ENCODE results near the gene CNGB1.
A peak's percentile ranks its signal among the peaks of the same experiment; 100 is the strongest.
"Not testable (repeated sequence)": the region's sequence is repeated elsewhere in the genome, so short reads cannot be mapped to it uniquely, and the experiment has no call there.

CNGB1 gene

DNA sequence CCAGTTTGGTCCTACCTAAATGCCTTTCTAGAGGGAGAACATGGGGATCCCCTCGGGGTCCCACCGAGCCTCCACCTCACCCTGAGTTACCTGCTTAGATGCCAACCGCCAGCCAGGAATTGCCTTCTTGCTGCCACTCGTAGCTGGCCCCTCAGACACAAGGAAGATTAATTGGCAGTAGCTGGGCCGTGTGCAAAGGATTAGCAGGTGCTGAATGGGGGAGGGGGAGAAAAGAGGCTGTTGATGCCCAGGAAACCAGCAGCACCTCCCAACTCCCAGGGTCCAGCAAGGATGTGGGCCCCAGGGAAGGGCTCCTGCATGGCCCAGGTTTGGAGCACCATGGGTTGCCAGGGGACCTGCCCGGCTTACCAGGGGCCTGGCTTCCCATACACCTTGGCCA, at the start of gene CNGB1:
TSS of gene CNGB1 (minus strand) at position 159 of the 400 bp plus-strand sequence. CDS start 3,842 bp downstream, outside the sequence.
- no peak for DNase-seq (ENCODE audit: low read depth in 2 of 2)

DNA sequence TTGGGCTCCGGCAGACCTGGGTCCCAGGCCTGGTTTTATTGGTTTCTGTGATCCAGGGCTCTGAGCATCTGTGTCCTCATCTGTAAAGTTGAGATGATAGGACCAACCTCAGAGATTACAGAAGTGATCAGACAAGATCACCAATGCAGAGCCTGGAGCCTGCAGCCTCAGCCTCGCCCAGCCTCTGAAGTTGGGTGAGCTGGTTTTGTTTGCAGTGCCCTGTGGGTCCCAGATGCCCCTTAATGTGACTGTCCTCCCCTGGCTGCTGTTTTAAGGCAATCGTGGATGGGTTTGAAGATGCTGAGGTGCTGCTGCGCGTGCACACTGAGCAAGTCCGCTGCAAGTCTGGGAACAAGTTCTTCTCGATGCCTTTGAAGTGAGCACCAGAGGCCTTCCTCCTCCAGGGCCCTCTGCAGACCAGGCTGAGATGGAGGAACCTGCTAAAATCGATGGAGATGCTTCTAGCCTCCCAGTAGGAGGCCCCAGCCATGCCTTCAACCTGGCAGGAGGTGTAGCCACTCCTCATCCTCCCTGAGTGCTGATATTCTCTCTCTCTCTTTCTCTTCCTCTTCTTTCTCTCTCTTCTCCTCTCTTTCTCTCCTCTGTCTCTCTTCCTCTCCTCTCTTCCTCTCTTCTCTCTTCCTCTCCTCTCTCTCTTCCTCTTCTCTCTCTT, 49.1 kb upstream of the CNGB1 start:
- DNase-seq (ENCODE audit: low read depth in 2 of 2): no peak

DNA sequence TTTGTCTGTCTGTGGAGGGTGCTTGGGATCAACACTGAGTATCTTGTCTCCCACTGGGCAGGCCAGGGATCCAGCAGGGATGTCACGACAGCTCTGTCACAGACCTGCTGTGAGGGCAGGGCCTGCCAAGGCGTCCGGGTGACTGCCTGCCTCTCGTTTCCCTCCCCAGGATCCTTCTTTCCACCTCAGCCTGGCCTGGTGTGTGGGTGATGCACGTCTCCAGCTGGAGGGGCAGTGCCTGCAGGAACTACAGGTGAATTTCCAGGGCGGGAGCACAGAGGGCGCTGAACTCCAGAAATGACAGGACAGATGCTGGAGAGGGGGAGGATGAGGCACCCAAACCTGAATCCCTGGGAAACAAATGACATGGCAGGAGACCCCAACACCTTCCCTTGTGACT, 47.9 kb upstream of the CNGB1 start:
- DNase-seq (ENCODE audit: low read depth in 2 of 2): no peak

- DNase-seq (ENCODE audit: low read depth in 2 of 2): no peak
These were observed 46.0 kb upstream of the CNGB1 start for GRCh38 chr16:58016840-58017446.

- no peak for DNase-seq (ENCODE audit: low read depth in 2 of 2)
These were observed 42.5 kb upstream of the CNGB1 start for GRCh38 chr16:58013201-58013956.

DNA sequence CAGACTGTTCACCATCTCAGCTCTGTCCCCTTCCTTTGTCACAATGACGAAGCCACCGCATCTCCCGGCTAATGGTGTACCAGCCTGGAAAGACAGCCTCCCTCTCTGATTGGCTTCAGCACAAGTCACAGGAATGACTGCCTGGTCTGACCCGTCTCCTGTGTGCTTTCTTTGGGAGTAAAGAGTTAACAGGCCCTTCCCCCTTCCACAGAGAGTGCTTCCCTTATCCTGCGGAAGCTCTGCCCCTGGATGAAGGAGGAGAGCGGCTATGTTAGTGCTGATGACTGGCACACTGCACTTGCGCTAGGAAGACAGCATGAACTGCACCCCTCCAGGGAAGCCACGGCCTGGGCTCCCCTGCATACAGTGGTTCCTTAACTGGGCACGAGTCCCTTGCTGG, 41.6 kb upstream of the CNGB1 start:
- no peak for DNase-seq (ENCODE audit: low read depth in 2 of 2)

- no peak for DNase-seq (ENCODE audit: low read depth in 2 of 2)
These were observed 40.7 kb upstream of the CNGB1 start for GRCh38 chr16:58011652-58012051.

GRCh38 chr16:58010886-58011285, 40.0 kb upstream of the CNGB1 start:
- DNase-seq (ENCODE audit: low read depth in 2 of 2): no peak

GRCh38 chr16:58009856-58010416, 39.0 kb upstream of the CNGB1 start:
- DNase-seq (ENCODE audit: low read depth in 2 of 2): no peak

DNA sequence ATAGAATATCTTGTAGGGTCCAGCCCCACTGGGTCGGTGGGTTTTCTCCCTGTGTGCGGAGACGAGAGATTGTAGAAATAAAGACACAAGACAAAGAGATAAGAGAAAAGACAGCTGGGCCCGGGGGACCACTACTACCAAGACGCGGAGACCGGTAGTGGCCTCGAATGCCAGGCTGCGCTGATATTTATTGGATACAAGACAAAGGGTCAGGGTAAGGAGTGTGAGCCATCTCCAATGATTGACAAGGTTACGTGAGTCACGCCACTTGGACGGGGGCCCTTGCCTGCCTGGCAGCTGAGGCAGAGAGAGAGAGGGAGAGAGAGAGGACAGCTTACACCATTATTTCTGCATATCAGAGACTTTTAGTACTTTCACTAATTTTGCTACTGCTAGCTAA, 33.8 kb upstream of the CNGB1 start:
- DNase-seq (ENCODE audit: low read depth in 2 of 2): not testable (repeated sequence)

GRCh38 chr16:58002936-58003335, 32.0 kb upstream of the CNGB1 start:
- no peak for DNase-seq (ENCODE audit: low read depth in 2 of 2)

DNA sequence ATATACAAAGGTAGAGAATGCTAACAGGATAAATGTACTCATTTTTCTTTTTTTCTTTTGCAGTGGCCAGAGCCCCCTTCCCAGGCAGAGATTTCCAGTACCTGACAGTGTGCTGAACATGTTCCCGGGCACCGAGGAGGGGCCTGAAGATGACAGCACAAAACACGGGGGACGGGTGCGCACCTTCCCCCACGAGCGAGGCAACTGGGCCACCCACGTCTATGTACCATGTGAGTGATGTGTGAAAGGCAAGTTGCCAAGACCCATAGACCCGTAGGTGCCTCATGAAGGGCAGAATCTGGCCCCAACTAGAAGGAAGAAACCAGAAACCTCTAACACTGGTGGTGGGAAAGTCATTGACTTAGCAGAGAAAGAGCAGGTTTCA, 31.5 kb upstream of the CNGB1 start:
- DNase-seq (ENCODE audit: low read depth in 2 of 2): no peak

DNA sequence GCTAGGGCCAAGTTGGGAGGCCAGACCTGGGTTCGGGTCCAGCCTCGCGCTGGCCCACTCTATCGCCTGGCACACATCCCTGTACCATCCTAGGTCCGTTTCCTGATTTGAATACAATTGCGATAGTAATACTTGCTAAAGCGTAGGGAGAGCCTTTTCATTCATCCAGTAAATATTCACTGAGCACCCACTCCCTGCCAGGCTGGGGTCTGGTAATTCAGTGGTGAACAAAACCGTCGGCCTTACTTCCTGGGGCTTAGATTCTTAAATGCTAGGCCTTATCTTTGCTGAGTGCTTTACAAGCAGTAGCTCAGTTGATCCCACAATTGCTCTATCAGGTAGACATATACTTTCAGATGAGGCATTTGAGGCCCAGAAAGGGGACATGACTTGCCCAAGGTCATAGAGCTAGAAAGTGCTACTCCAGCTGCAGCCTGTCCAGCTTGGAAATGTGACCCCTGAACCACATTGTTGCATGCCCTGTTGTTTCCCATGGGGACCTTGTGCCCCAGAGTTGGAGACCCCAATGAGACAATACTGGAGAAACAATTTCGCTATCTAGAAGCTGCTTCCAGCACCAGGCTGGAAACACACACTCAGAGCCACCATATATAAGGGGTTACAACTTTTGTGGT, 31.0 kb upstream of the CNGB1 start:
- DNase-seq (ENCODE audit: low read depth in 2 of 2): no peak

DNA sequence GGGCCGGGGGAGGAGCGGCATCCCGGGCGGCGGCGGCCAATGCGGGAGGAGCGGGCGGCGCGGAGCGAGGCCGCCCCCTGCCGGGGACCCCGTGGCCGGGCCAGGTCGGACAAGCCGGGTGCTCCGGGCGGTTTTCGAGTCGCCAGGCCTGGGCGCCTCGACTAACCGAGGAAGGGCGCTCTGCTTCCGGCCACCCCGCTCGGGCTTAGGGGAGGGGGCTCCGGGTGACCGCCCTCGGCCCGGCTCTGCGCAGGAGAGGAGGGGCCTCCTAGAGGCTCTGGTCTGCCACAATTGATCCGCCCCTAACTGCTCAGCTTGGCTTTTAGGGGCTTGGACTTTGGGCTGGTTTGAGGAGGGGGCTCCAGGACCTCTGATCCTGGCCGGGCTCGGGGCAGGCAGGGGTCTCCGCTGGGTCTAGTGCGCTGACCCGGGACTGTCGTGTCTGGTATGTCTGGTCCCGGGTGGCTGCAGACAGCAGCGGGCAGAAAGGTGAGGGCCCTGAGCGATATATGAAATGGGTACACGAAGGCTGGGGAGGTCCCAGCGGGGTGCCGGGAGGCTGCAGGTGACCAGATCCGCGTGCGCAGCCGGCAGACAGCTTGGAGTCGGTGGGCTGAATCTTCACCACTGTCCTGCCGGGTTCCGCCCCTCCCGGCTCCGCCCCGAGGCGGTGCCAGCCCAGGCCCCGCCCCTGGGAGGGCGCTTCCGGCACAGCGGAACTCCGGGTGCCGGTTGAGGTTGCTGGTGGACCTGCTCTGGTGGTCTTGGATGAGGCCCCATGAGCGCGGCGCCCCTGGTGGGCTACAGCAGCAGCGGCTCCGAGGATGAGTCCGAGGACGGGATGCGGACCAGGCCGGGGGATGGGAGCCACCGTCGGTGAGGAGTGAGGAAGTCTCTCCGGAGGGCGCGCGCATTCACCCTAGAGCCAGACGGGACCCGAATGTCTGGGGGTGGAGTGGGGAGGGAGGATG, 30.1 kb upstream of the CNGB1 start, which contains the start of gene USB1:
TSS of gene USB1 (plus strand) at position 702 of the 971 bp plus-strand sequence. CDS start at position 779, 77 bp downstream.
- DNase-seq (ENCODE audit: low read depth in 2 of 2): peak; percentile 78

GRCh38 chr16:57999971-58000705, 29.2 kb upstream of the CNGB1 start, which contains the start of gene ZNF319:
Gene ZNF319, minus strand, starts transcription at chr16:58000672. Its CDS starts 2,407 bp downstream, at chr16:57998265.
- no peak for DNase-seq (ENCODE audit: low read depth in 2 of 2)

DNA sequence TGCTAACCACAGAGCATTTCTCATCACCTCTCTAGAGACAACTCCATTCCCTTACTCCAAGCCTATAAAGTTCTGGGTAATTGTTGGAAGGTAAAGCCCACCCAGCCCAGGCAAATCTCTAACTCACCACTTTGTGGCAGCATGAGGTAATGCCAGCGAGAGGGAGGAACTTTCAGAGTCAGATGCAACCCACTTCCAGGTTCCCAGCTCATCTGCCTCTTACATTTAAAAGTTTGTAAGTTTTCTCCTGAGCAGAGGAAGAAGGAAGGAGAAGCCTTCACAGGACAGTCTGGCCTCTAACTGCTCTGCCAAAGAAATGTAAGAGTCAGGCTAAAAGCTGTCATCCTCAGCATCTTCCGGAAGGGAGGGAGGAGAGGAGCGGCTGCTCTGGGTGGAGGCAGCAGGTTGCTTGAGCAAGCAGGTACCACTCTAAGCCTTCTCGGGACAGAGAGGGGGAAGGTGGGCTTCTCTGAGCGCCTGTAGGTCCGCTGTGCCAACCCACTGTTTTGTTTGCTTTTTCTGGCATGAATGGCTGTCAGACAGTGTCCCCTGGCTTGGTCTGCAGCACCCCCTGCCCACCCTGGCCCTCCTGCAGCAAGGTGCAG, 28.5 kb upstream of the CNGB1 start:
- DNase-seq (ENCODE audit: low read depth in 2 of 2): peak in 1 of 2 donors; percentile 14

DNA sequence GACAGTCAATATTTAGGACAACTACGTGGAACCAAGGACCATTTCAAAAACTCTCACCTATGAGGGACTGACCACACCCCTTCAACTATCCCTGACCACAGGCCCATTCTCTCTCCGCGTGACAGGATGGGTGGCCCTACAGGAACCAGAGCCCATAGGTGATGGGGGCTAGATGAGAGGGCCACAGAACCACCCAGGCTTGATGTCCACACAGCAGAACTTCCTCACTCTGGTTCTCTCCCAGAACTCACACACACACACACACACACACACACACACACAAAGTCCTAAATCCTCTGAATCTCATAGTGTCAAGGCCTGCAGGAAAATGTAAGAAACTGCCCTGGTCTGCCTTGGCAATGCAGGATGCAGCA, 28.1 kb upstream of the CNGB1 start:
- no peak for DNase-seq (ENCODE audit: low read depth in 2 of 2)

DNA sequence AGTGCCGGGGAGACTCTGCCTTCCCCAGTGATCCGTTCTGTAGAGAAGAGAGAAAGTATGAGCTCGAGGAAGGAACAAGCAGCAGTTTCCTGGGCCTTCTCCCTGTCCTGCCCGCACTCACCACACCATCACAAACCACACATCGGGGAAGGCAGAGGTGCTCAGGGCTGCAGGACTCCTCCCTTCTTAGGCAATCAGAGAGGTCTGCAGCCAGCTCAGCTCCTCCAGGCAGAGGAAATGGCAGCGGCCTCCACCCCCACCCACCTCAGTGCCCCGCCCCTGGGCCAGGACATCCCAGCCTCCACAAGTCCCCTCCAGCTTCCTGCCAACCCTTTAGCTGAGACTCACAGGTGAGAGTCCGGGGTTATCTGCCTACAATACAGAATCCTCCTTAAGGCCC, 27.6 kb upstream of the CNGB1 start:
- peak; percentile 53 to 57 for DNase-seq (ENCODE audit: low read depth in 2 of 2)

DNA sequence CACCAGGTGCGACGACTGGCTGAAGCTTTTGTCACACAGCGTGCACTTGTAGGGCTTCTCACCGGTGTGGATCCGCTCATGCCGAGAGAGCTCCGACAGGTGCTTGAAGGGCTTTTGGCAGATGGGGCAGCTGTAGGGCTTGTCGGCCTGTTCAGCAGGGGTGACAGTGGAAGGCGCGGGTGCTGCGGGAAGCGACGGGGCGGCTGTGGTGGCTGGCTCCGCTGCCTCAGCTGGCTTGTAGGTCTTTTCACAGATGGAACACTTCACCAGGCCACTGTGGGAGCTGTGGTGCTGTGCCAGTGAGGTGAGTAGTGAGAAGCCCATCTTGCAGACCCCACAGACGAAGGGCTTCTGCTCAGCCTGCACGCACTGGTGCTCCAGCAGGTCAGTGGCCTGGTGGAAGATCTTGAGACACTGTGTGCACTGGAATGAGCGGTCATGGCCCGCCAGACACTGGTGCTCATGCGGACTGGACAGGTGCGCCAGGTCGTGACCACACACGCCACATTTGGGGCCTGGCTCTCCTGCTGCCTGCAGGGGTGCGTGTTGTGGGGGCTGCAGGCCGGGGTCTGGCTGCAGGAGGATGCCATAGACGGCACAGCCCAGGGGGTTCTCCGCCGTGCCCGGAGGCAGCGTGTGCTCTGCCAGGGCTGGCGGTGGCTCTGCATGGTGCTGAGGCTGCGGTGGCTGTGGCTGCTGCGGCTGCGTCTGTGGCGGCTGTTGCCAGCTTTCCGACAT, 26.8 kb upstream of the CNGB1 start:
- no peak for DNase-seq (ENCODE audit: low read depth in 2 of 2)
